ENCODE data around the gene ZCCHC2. TPM values are rescaled to one million over a fixed set of nuclear protein-coding genes. Genes with fewer than 3 reads are reported as not detected.

Gene ZCCHC2
- total and polyA plus RNA-seq, 2 of the 13 experiments (the other 11 are each of a cell fraction or from before 2014, with no cell fraction given), result 62.5 to 76.1 TPM

DNA sequence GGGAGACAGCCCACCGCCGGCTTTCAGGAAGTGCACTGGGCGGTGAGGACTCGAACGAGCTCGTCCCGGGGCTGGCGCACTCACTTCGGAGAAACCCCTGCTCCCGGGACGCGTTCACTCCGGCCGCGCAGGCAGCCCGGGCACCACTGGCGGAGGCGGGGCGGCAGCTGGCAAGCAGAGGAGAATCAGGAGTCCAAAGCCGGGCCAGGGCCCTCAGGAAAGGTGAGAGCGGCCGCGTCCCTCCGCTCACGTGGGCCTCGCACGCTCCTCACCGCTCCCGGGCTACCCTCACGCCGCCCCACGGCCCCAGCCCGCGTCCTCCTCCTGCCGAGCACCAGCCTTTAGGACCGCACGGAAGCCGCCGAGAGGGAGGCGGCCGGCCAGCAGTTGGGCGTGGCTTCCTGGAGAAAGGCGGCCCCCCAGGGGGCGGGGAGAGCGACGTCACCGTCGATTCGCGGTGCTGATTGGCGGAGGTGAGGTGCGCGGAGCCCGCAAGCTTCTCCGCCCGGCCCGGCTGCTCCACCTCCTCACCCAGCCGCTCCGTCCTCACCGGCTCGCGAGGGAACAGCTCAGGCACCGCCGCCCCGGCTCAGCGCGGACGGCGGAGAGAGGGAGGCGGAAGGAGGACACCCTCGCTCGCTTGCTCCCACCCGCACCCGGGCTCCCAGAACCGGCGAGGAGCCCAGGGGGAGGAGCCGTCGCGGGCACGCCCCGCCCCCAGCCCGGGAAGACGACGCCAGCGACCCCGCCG is at the start of gene ZCCHC2 (continued):
- TF ChIP-seq, protein P1, sequence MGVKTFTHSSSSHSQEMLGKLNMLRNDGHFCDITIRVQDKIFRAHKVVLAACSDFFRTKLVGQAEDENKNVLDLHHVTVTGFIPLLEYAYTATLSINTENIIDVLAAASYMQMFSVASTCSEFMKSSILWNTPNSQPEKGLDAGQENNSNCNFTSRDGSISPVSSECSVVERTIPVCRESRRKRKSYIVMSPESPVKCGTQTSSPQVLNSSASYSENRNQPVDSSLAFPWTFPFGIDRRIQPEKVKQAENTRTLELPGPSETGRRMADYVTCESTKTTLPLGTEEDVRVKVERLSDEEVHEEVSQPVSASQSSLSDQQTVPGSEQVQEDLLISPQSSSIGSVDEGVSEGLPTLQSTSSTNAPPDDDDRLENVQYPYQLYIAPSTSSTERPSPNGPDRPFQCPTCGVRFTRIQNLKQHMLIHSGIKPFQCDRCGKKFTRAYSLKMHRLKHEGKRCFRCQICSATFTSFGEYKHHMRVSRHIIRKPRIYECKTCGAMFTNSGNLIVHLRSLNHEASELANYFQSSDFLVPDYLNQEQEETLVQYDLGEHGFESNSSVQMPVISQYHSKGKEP (CRISPR knock-in tag; IDR thresholded peaks at IDR 0.05), result peak; percentile 90; the same call in 1 of the 2 replicates
- peak; percentile 74; the same call in 1 of the 2 replicates for TF ChIP-seq MED1 (CRISPR knock-in tag; IDR thresholded peaks at IDR 0.05)
- TF ChIP-seq FUBP1 (CRISPR knock-in tag; IDR thresholded peaks at IDR 0.05; ENCODE audit: borderline replicate concordance), result no peak
- TF ChIP-seq RFX1 (IDR thresholded peaks at IDR 0.05), result no peak
- TF ChIP-seq CCDC6 (CRISPR knock-in tag; IDR thresholded peaks at IDR 0.05), result peak; percentile 98
- TF ChIP-seq MYPOP (CRISPR knock-in tag; IDR thresholded peaks at IDR 0.05), result peak; percentile 93
- peak; percentile 93 for TF ChIP-seq ZNF792 (CRISPR knock-in tag; IDR thresholded peaks at IDR 0.05)
- no peak for TF ChIP-seq ZNF180 (CRISPR knock-in tag; IDR thresholded peaks at IDR 0.05; ENCODE audit: borderline replicate concordance, low read depth)
- no peak for TF ChIP-seq ZNF549 (CRISPR knock-in tag; IDR thresholded peaks at IDR 0.05)
- peak; percentile 75; the same call in 1 of the 2 replicates for TF ChIP-seq ZNF746 (CRISPR knock-in tag; IDR thresholded peaks at IDR 0.05)
- no peak for TF ChIP-seq FOXP1 (IDR thresholded peaks at IDR 0.05)
- no peak for TF ChIP-seq FOXP1 (CRISPR knock-in tag; IDR thresholded peaks at IDR 0.05)
- TF ChIP-seq, protein P2, sequence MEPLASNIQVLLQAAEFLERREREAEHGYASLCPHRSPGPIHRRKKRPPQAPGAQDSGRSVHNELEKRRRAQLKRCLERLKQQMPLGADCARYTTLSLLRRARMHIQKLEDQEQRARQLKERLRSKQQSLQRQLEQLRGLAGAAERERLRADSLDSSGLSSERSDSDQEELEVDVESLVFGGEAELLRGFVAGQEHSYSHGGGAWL (CRISPR knock-in tag; IDR thresholded peaks at IDR 0.05), result peak; percentile 99
- peak; percentile 80; the same call in 1 of the 2 replicates for TF ChIP-seq SIN3A (IDR thresholded peaks at IDR 0.05; ENCODE audit: borderline replicate concordance, low read depth, low read length)
- TF ChIP-seq TOPORS (CRISPR knock-in tag; IDR thresholded peaks at IDR 0.05), result peak; percentile 32; the same call in 1 of the 2 replicates
- TF ChIP-seq, protein P3, sequence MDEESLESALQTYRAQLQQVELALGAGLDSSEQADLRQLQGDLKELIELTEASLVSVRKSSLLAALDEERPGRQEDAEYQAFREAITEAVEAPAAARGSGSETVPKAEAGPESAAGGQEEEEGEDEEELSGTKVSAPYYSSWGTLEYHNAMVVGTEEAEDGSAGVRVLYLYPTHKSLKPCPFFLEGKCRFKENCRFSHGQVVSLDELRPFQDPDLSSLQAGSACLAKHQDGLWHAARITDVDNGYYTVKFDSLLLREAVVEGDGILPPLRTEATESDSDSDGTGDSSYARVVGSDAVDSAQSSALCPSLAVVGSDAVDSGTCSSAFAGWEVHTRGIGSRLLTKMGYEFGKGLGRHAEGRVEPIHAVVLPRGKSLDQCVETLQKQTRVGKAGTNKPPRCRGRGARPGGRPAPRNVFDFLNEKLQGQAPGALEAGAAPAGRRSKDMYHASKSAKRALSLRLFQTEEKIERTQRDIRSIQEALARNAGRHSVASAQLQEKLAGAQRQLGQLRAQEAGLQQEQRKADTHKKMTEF (CRISPR knock-in tag; IDR thresholded peaks at IDR 0.05), result peak; percentile 97
- peak; percentile 90 for TF ChIP-seq YEATS4 (CRISPR knock-in tag; IDR thresholded peaks at IDR 0.05; ENCODE audit: borderline replicate concordance)
- peak; percentile 50 for TF ChIP-seq RBM22 (optimal IDR thresholded peaks at IDR 0.05; ENCODE audit: low read length)
- no peak for TF ChIP-seq NR3C1 (CRISPR knock-in tag; IDR thresholded peaks at IDR 0.05)
- no peak for TF ChIP-seq ZNF660 (CRISPR knock-in tag; IDR thresholded peaks at IDR 0.05; ENCODE audit: borderline replicate concordance, low read depth)
- TF ChIP-seq TEF (CRISPR knock-in tag; IDR thresholded peaks at IDR 0.05), result no peak
- TF ChIP-seq, protein P4, sequence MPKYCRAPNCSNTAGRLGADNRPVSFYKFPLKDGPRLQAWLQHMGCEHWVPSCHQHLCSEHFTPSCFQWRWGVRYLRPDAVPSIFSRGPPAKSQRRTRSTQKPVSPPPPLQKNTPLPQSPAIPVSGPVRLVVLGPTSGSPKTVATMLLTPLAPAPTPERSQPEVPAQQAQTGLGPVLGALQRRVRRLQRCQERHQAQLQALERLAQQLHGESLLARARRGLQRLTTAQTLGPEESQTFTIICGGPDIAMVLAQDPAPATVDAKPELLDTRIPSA (CRISPR knock-in tag; IDR thresholded peaks at IDR 0.05; ENCODE audit: borderline replicate concordance), result no peak
- TF ChIP-seq SP1 (IDR thresholded peaks at IDR 0.05), result peak; percentile 65; the same call in 1 of the 2 replicates
- peak; percentile 97 for TF ChIP-seq SP1 (CRISPR knock-in tag; IDR thresholded peaks at IDR 0.05)
